CD4-positive, alpha-beta T cell treated with Interleukin-17A for 4 hours (primary cell): Measurements from ENCODE around the gene NCOA7.
A peak's percentile ranks its signal among the peaks of the same experiment; 100 is the strongest.
"Not testable (repeated sequence)": the region's sequence is repeated elsewhere in the genome, so short reads cannot be mapped to it uniquely, and the experiment has no call there.

Experiments
- DNase-seq: peaks from one replicate; pipeline ENCODE4 v3.0.0-alpha.2; 2020; ENCODE audit warnings: mixed read lengths

Gene NCOA7

DNA sequence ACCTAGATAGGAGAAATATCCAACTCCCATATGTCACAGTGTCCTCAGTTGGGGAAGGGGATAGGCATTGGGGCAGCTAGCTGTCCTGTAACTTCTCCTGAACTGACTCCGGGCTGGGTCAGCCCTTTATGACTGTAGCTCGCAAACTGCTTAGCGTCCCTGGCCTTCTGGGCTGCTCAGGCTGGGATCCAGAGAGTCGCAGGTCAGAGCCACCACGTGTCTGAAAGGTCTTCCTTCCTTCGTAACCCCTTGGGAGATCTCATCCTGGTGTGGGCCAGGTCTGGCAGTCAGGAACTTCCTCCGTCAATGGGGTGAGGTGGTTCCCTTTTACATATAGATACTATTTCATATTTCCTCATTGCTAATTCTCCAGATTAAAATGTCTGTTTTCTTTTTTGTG is 137.0 kb downstream of the NCOA7 start:
- DNase-seq, result no peak

- no peak for DNase-seq
These were observed 140.1 kb downstream of the NCOA7 start for GRCh38 chr6:125930765-125931418.

- DNase-seq, result no peak
These were observed 141.1 kb downstream of the NCOA7 start for GRCh38 chr6:125931733-125932450.

GRCh38 chr6:125932451-125932795 is 141.7 kb downstream of the NCOA7 start:
- DNase-seq, result no peak

DNA sequence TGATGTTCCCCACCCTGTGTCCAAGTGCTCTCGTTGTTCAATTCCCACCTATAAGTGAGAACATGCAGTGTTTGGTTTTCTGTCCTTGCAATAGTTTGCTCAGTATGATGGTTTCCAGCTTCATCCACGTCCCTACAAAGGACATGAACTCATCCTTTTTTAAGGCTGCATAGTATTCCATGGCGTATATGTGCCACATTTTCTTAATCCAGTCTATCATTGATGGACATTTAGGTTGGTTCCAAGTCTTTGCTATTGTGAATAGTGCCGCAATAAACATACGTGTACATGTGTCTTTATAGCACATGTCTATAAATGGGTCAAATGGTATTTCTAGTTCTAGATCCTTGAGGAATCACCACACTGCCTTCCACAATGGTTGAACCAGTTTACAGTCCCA is 144.8 kb downstream of the NCOA7 start:
- DNase-seq, result not testable (repeated sequence)

- DNase-seq, result no peak
These were observed 148.3 kb downstream of the NCOA7 start for GRCh38 chr6:125939026-125939425.

GRCh38 chr6:125939791-125940190 is 149.0 kb downstream of the NCOA7 start:
- DNase-seq, result no peak

DNA sequence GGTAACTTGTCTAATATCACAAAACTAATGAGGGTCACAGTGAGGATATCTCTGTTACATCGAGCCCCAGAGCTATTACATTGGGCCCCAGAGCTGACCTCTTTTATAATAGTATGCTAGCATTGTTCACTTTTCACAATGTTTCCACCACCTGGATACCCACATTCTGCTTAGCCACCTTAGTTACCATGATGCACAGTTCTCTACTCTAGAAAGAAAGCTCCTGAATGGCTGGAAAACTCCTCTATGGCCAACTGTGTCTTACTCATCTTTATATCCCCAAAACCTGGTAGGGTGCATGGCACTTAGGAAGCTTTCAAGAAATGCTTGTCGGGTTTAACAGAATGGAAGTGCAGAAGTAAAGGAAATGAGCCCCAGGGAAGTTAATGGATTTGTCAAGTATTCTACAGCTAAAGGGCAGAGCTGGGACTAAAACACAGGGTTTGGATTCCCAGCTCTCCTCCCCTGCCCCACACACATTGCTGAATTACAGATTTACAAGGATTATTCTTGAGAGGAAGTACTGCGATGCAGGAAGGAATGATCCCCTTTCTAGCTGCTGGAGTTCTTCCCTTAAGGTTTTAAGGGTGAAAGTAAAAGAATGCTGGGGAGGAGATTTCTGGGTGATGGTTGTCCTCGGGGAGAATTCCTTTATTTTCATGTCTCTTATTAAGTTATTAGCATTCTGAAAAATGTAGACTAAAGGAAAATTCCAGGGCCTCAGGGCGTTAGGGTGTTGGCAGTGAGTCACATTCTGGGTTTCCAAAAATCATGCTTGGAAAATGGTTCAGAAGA is 149.7 kb downstream of the NCOA7 start:
- DNase-seq, result no peak

- DNase-seq, result no peak
These were observed 152.1 kb downstream of the NCOA7 start for GRCh38 chr6:125942672-125943527.

- DNase-seq, result no peak
These were observed 153.0 kb downstream of the NCOA7 start for GRCh38 chr6:125943528-125944433.

- DNase-seq, result no peak
These were observed 153.7 kb downstream of the NCOA7 start for GRCh38 chr6:125944434-125944816.

DNA sequence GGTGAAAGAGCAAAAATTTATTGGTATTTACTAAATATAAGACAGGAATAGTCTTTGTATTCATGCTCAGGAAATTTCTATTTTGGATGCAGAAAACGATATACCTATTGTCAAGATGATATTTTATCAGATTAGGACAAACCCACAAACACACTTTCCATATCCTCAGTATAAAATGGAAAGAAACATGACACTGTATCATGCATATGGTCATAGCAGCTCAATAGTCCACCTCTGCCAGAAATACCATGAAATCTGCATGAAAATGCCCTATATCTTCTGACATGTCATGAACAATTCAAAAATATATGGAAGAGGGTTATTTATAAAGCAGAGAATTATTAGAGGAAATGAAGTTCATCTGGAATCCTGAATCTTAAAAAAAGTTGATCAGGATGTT is 154.1 kb downstream of the NCOA7 start:
- no peak for DNase-seq

DNA sequence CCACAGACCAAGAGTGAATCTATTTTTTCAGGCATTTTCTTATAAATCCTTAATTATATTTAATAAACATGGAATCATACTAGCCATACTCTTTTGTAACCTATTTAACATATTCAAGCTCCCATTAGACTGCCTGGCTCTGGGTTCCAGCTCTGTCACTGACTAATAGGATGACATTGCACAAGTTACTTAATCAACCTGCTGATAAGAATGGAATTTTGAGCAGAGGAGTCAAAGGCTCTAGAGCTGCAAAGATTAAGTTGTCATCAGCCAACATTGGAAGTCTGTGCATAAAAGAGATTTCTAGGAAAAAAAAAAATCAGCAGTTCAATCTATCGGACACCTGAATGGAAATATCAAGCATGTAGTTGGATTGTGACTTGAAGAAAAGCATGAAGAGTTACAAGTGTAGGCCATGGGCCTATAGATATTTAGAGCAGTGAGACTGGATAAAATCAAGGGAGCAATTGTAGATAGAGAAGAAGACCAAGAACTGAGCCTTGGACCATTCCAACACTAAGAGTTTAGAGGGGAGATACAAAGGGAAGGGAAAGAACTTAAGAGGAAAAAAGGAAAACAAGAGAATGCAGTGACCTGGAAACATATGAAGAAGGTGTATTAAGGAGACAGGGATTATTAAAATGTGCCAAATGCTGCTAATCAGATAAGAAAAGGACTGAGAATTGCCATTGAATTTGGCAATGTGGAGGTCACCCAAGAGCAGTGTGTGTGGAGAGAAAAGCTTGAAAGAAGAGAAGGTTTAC is 154.8 kb downstream of the NCOA7 start:
- DNase-seq, result no peak

- DNase-seq, result no peak
These were observed 156.9 kb downstream of the NCOA7 start for GRCh38 chr6:125947615-125948014.

DNA sequence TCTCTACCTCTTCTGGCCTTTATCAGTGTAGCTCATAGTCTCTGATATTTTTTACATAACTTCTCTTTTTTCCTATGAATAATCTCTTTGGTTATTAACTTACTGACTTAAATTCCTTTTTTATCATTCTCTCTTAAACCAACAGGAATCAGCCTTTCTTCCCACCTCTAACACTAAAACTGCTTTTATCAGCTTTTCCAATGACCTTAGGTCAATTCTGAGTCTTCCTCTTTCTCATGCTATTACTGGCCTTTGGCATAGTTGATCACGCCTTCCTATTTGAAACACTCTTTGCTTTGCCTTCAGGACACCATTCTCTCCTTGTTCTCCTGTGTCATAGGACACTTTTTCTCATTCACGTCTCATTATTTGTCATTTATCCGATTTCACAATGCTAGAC is 157.7 kb downstream of the NCOA7 start:
- no peak for DNase-seq

- no peak for DNase-seq
These were observed 158.3 kb downstream of the NCOA7 start for GRCh38 chr6:125949069-125949468.

DNA sequence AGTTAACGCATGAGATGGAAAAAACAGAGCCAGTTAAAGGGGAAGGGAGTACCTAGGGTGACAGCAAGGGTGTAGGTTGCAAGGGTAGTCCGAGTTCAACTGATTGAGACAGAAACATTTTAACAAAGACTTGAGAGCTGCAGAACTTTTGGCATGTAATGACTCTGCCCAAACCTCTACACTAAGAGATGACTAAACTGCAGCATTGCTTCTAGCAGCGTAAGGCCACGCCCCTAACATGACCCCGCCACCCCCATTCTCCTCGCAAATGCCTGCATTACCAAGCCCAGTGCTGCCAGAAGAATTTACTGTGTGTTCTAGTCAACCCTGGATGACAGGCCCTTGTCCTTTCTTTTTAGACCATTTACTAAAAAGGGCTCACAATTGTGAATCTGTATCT is 159.5 kb downstream of the NCOA7 start:
- no peak for DNase-seq

DNA sequence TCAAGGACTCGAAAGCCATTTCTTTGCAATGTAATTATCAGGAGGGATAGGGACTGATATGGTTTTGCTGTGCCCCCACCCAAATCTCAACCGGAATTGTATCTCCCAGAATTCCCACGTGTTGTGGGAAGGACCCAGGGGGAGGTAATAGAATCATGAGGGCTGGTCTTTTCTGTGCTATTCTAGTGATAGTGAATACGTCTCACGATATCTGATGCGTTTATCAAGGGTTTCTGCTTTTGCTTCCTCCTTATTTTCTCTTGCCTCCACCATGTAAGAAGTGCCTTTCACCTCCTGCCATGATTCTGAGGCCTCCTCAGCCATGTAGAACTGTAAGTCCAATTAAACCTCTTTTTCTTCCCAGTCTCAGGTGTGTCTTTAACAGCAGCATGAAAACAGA is 160.0 kb downstream of the NCOA7 start:
- DNase-seq, result not testable (repeated sequence)

GRCh38 chr6:125951323-125951722 is 160.6 kb downstream of the NCOA7 start:
- DNase-seq, result no peak

DNA sequence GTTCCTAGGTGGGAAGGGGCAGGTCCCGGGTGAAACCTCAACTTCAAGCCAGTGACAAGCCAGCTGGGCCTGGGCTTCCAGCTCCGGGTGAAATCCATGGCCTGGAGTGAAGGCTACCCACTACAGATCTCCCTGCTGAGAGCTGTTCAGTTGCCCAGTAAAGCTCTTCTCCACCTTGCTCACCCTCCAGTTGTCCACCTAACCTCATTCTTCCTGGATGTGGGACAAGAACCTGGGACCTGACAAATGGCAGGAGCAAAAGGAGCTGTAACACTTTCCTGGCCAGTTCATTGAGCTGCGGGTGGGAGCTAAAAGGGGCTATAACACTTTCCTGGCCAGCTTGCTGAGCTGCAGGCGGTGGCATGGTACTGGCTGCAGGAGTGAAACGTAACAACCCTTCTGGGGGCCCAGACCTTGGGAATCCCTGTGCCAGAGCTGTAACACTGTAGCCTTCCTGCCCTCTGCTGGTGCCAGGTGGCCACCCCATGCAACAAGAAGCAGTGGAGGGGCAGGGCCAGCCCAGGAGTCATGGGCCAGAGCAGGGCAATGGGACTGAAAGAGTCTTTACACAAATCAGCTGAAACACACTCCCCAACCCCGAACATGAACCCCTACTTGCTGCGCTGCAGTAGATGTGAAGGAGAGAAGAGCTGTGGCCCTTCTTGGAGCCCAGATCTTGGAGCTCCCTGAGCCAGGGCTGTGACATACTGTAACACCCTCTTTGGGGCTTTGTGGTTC is 162.2 kb downstream of the NCOA7 start:
- DNase-seq, result peak; percentile 11
